Left lung (tissue), 10 donors: ENCODE results near the gene C8A. TPM values are rescaled to one million over a fixed set of nuclear protein-coding genes. Genes with fewer than 3 reads are reported as not detected.

ENCODE experiments used
- ATAC-seq: fragments of 200-7000 bp; cut with Tn5 transposase; one replicate; pipeline ENCODE4 v1.9.1; 2020; ENCODE audit warnings: moderate library complexity
- DNase-seq, 4 donors: peaks; one replicate each; pipeline ENCODE4 v3.0.0-alpha.2; 2013 to 2020
- H3K27ac ChIP-seq, 2 donors: fragments of 200-600 bp; sonication (generic) in 1 of 2; one replicate each; pipeline versions ENCODE4 v1.5.0 to v1.8.0; 2020 to 2021
- H3K27me3 ChIP-seq, 2 donors: fragments of 200-600 bp; sonication (generic) in 1 of 2; one replicate each; pipeline versions ENCODE4 v1.5.0 to v1.8.0; 2020 to 2021
- H3K36me3 ChIP-seq, 2 donors: fragments of 200-600 bp; sonication (generic) in 1 of 2; one replicate each; pipeline versions ENCODE4 v1.5.0 to v1.8.0; 2020 to 2021
- H3K4me1 ChIP-seq, 2 donors: fragments of 200-600 bp; one replicate each; pipeline ENCODE4 v1.8.0; 2021
- H3K4me3 ChIP-seq, 2 donors: fragments of 200-600 bp; sonication (generic) in 1 of 2; one replicate each; pipeline versions ENCODE4 v1.5.0 to v1.8.0; 2020 to 2021; ENCODE audit warnings: mild to moderate bottlenecking in 1 of 2
- H3K9me3 ChIP-seq, 2 donors: fragments of 200-600 bp; sonication (generic) in 1 of 2; one replicate each; pipeline versions ENCODE4 v1.5.0 to v1.8.0; 2020 to 2021
- intact Hi-C, 2 donors: fragments of 100-400 bp; cut with DNase I; formaldehyde crosslinking; loops; one replicate each; pipeline versions ENCODE4 v1.11.2 to v1.14.2; 2022
- polyA plus RNA-seq, 6 donors: library from polyadenylated mRNA; unstranded; fragments of 120-200 nt; gene quantifications; one replicate each; pipeline ENCODE4 v1.2.1, GENCODE V29; 2013; ENCODE audit not compliant: insufficient read length in 6 of 6
- total RNA-seq, 2 donors: library from RNA; stranded (reverse); fragmentation: NEBNext Ultra II Directional; extraction: Animal tissue kit (Norgen Biotek cat#: 25700); gene quantifications; one replicate each; pipeline ENCODE4 v1.2.1, GENCODE V29; 2021
- TF ChIP-seq, protein P1 (sequence below), 2 donors: fragments of 200-600 bp; sonication (generic) in 1 of 2; IDR thresholded peaks; one replicate each; pipeline versions ENCODE4 v1.5.0 to v1.8.0; 2021; ENCODE audit warnings: antibody characterized with exemption in 2 of 2
- donor health status: DM: no; HTN: yes; CAD: no.
- donor health status: DM: no; HTN: no; CAD: no.

Gene C8A
- total and polyA plus RNA-seq, 8 donors = 0.09 TPM; not detected in 7

DNA sequence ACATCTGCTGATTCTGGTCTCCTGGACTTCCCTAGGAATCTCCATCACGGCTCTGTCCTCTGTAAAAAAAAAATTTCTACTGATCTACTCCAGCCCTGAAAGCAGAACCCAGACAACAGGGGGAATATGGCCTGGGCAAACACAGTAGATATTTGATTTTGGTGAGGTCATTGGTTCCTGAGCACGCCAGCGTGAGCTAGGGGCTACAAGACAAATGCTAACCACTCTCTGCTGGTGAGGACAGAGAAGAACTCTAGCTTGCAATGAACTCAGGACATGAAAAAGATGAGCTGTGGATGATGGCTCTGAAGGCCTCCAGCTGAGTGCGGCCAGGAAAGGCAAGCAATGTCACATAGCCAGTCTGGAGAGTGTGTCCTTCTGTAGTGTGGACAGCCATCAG lies 18.2 kb upstream of the C8A start:
- Histone ChIP-seq H3K9me3 (peaks cover 0 to 5% of the 10 kb centered on the region in 2 donors), H3K27ac (no peak overlapping the region), H3K27me3 (peaks cover 0 to 2% of the 10 kb centered on the region in 2 donors), H3K4me1 (peaks cover 0 to 3% of the 10 kb centered on the region in 2 donors), H3K36me3 (no peaks in the 10 kb centered on the region), H3K4me3 (no peak overlapping the region)
- ATAC-seq = no peak
- intact Hi-C loops = no loop called here
- TF ChIP-seq, protein P1, sequence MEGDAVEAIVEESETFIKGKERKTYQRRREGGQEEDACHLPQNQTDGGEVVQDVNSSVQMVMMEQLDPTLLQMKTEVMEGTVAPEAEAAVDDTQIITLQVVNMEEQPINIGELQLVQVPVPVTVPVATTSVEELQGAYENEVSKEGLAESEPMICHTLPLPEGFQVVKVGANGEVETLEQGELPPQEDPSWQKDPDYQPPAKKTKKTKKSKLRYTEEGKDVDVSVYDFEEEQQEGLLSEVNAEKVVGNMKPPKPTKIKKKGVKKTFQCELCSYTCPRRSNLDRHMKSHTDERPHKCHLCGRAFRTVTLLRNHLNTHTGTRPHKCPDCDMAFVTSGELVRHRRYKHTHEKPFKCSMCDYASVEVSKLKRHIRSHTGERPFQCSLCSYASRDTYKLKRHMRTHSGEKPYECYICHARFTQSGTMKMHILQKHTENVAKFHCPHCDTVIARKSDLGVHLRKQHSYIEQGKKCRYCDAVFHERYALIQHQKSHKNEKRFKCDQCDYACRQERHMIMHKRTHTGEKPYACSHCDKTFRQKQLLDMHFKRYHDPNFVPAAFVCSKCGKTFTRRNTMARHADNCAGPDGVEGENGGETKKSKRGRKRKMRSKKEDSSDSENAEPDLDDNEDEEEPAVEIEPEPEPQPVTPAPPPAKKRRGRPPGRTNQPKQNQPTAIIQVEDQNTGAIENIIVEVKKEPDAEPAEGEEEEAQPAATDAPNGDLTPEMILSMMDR (IDR thresholded peaks at IDR 0.05) = no peak
- no peak for DNase-seq

DNA sequence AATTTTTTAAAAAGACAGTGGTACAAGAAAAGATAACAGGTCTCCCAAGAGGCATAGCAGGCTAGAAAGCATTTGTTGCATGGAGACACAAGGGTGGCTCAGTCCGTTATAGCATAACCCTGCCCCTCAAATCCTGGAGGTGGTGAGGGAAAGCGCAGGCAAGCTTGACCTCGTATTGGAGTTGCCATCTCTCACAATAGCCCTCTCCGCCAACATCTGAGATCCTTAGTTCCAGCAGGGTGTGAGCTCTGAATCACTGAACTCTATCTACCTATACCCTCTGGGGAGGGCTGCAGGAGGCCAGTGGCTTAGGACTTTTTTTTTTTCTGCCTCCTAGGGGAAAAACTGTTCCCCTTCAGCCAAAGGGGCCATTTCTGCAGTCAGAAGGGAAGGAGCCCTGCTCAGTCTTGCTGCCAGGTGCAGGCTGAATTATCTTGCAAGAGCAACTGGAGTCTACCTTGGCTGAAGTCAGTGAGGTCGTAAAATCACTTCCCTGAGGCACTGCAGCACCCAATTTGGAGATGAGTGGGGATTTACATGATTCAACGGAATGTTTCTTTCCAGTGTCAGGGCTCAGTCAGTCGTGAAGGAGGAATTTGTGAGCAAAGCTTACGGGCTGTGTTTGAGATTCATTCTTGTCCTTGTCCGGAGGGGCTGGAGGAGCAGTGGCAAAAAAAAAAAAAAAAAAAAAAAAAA lies 17.2 kb upstream of the C8A start:
- TF ChIP-seq, protein P1 (IDR thresholded peaks at IDR 0.05) = no peak
- no peak for ATAC-seq

DNA sequence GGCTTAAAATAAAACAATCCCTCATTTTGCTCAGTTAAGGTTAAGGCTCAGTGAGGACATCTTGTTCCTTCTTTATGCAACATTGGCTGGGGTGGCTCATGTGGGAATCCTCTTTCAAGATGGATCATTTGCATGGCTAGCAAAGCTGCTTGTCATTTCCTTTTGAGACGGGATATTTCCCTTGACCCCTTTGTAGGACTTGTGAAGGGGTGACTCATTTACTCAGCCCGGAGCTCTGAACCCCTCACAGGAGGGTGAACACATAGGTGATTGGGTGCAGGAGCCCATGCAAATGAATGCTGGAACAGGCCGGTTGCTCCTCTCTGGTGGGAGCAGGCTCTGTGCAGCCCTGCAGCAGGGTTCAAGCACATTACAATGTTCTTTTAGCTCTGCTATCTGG lies 15.8 kb upstream of the C8A start:
- H3K27me3 ChIP-seq = no peaks in the 10 kb centered on the region
- DNase-seq (no peak), ATAC-seq (no peak)
- no peak overlapping the region for H3K27ac ChIP-seq
- peaks cover 0 to 5% of the 10 kb centered on the region in 2 donors for H3K9me3 ChIP-seq
- intact Hi-C loops = no loop called here
- H3K4me1 ChIP-seq = no peaks in the 10 kb centered on the region
- no peaks in the 10 kb centered on the region for H3K36me3 ChIP-seq
- TF ChIP-seq, protein P1 (IDR thresholded peaks at IDR 0.05) = no peak
- no peak overlapping the region for H3K4me3 ChIP-seq

More for the DNA sequence above, 17.2 kb upstream of the C8A start:
- peaks cover 0 to 5% of the 10 kb centered on the region in 2 donors for H3K9me3 ChIP-seq
- H3K27ac ChIP-seq = no peak overlapping the region
- peaks cover 0 to under 1% of the 10 kb centered on the region in 2 donors for H3K4me1 ChIP-seq
- intact Hi-C loops = no loop called here
- no peak for DNase-seq
- no peaks in the 10 kb centered on the region for H3K36me3 ChIP-seq
- no peaks in the 10 kb centered on the region for H3K27me3 ChIP-seq
- no peak overlapping the region for H3K4me3 ChIP-seq

DNA sequence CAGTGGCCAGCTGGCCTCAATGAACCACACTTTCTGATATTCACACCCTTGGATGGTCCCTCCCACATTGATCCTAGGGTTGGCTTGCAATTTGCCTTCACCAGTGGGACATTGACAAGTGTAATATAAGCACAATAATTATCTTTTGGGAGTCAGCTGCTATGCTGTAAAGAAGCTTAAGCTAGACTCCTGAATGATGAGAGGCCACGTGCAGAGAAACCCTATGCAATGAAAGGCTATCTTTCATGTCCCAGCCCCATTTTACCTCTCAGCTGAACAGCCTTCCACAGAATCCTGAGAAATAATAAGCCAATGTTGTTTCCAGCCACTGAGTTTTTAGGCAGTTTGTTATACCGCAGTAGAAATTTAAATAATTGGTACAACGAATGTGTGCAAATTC lies 11.1 kb upstream of the C8A start:
- Histone ChIP-seq H3K36me3 (no peaks in the 10 kb centered on the region), H3K27ac (no peak overlapping the region), H3K4me1 (no peaks in the 10 kb centered on the region), H3K4me3 (no peak overlapping the region), H3K27me3 (no peaks in the 10 kb centered on the region), H3K9me3 (peaks cover 0 to 5% of the 10 kb centered on the region in 2 donors)
- DNase-seq = no peak
- TF ChIP-seq, protein P1 (IDR thresholded peaks at IDR 0.05) = no peak
- intact Hi-C loops = no loop called here
- ATAC-seq = no peak

DNA sequence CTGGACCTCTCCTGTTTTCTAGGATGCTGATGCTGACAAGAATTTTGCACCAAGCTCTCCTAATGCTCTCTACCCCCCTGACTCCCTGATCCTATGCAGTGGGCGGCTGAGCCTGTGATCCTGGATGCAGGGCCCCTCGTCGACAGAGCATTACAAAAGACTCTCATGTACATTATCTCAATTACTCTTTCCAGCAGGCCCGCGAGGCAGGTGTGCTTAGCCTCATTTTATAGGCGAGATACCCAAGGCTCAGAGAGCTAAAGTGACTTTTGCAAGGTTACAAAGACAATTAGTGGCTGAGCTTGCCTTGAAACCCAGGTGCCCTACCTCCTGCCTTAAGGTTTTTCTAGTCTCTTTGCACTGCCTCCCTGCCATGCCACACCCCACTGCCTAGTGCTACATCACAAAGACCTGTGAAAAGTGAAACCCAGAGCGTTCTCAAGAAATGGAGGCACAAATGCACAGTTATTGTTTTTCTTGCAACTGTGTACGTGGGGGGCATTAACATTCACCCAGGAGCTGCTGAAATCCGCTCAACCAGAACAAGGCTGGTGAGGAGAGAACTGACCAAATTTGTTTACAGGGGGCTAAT lies 10.0 kb upstream of the C8A start:
- TF ChIP-seq, protein P1 (IDR thresholded peaks at IDR 0.05) = no peak
- Histone ChIP-seq H3K36me3 (no peaks in the 10 kb centered on the region), H3K27ac (no peak overlapping the region), H3K4me1 (no peaks in the 10 kb centered on the region), H3K27me3 (no peaks in the 10 kb centered on the region), H3K4me3 (no peak overlapping the region), H3K9me3 (peaks cover 0 to 4% of the 10 kb centered on the region in 2 donors)
- intact Hi-C loops = no loop called here
- DNase-seq = no peak
- no peak for ATAC-seq
